IPS-15b (cell line): ENCODE measurements around the gene NXF1.
"Not testable (repeated sequence)": the region's sequence is repeated elsewhere in the genome, so short reads cannot be mapped to it uniquely, and the experiment has no call there.

Experiments
- H3K27me3 ChIP-seq: one replicate; pipeline ENCODE4 v1.6.1; 2013; ENCODE audit warnings: low read length; ENCODE audit not compliant: control insufficient read depth, insufficient read depth
- H3K36me3 ChIP-seq: one replicate; pipeline ENCODE4 v1.6.1; 2013; ENCODE audit warnings: low read length; ENCODE audit not compliant: control insufficient read depth, insufficient read depth
- H3K4me1 ChIP-seq: one replicate; pipeline ENCODE4 v1.6.1; 2013; ENCODE audit warnings: mild to moderate bottlenecking, low read length; ENCODE audit not compliant: control insufficient read depth, insufficient read depth
- H3K4me3 ChIP-seq: one replicate; pipeline ENCODE4 v1.5.1; 2013; ENCODE audit warnings: low read depth, low read length
- H3K9ac ChIP-seq: one replicate; pipeline ENCODE4 v1.6.1; 2013; ENCODE audit warnings: low read depth, mild to moderate bottlenecking, low read length
- H3K9me3 ChIP-seq: one replicate; pipeline ENCODE4 v1.6.1; 2013; ENCODE audit warnings: mild to moderate bottlenecking, low read length; ENCODE audit not compliant: control insufficient read depth, insufficient read depth

The NXF1 gene

GRCh38 chr11:62842891-62843290, 37.7 kb upstream of the NXF1 start:
- Histone ChIP-seq H3K9ac (peak overlapping the region; percentile 87), H3K4me3 (peak overlapping the region; percentile 58)
- not testable (repeated sequence) for H3K4me1 ChIP-seq, H3K9me3 ChIP-seq, H3K36me3 ChIP-seq, H3K27me3 ChIP-seq

GRCh38 chr11:62842171-62842741, 37.0 kb upstream of the NXF1 start:
- no peaks in the 10 kb centered on the region for H3K4me1 ChIP-seq

GRCh38 chr11:62841361-62842170, 36.3 kb upstream of the NXF1 start:
- Histone ChIP-seq H3K4me1 (no peaks in the 10 kb centered on the region), H3K36me3 (peaks cover 3% of the 10 kb centered on the region), H3K27me3 (no peaks in the 10 kb centered on the region), H3K9me3 (no peaks in the 10 kb centered on the region), H3K9ac (peak overlapping the region; percentile 87), H3K4me3 (peak overlapping the region; percentile 58)

More at GRCh38 chr11:62842171-62842741, 37.0 kb upstream of the NXF1 start:
- H3K4me3 ChIP-seq = peak overlapping the region; percentile 58
- peaks cover 3% of the 10 kb centered on the region for H3K36me3 ChIP-seq
- H3K9me3 ChIP-seq = no peaks in the 10 kb centered on the region
- H3K27me3 ChIP-seq = no peaks in the 10 kb centered on the region
- H3K9ac ChIP-seq = peak overlapping the region; percentile 87

- not testable (repeated sequence) for H3K9me3 ChIP-seq, H3K27me3 ChIP-seq, H3K4me1 ChIP-seq, H3K36me3 ChIP-seq
- peak overlapping the region; percentile 99 for H3K4me3 ChIP-seq
- H3K9ac ChIP-seq = peak overlapping the region; percentile 71
Observed at GRCh38 chr11:62840721-62841360, 35.6 kb upstream of the NXF1 start.

GRCh38 chr11:62839050-62839945, 34.1 kb upstream of the NXF1 start, which contains the start of gene WDR74:
TSS of gene WDR74 (minus strand) at chr11:62839590. CDS start at chr11:62839570, 20 bp downstream.
- H3K4me1 ChIP-seq = no peaks in the 10 kb centered on the region
- H3K36me3 ChIP-seq = peaks cover 19% of the 10 kb centered on the region
- peak within 1 kb of the TSS; percentile 90 for H3K9ac ChIP-seq
- H3K27me3 ChIP-seq = no peaks in the 10 kb centered on the region
- no peaks in the 10 kb centered on the region for H3K9me3 ChIP-seq
- peak within 1 kb of the TSS; percentile 99 for H3K4me3 ChIP-seq

GRCh38 chr11:62835336-62835735, 30.1 kb upstream of the NXF1 start:
- Histone ChIP-seq H3K4me1 (peaks cover 4% of the 10 kb centered on the region), H3K27me3 (no peaks in the 10 kb centered on the region), H3K4me3 (no peak overlapping the region)

GRCh38 chr11:62832336-62833234, 27.3 kb upstream of the NXF1 start, which contains the start of gene TEX54:
TSS of gene TEX54 (minus strand) at chr11:62832841.
- H3K36me3 ChIP-seq = peaks cover 23% of the 10 kb centered on the region
- peaks cover 6% of the 10 kb centered on the region for H3K4me1 ChIP-seq
- peak within 1 kb of the TSS; percentile 92 for H3K4me3 ChIP-seq
- H3K9ac ChIP-seq = peak within 1 kb of the TSS; percentile 92
- H3K27me3 ChIP-seq = no peaks in the 10 kb centered on the region
- H3K9me3 ChIP-seq = no peaks in the 10 kb centered on the region

More at GRCh38 chr11:62835336-62835735, 30.1 kb upstream of the NXF1 start:
- peaks cover 22% of the 10 kb centered on the region for H3K36me3 ChIP-seq
- H3K9ac ChIP-seq = no peak overlapping the region
- no peaks in the 10 kb centered on the region for H3K9me3 ChIP-seq

GRCh38 chr11:62831520-62832335, 26.5 kb upstream of the NXF1 start, which contains the start of gene STX5:
TSS of gene STX5 (minus strand) at chr11:62832051. CDS start at chr11:62831243, 808 bp downstream.
- Histone ChIP-seq H3K9ac (peak within 1 kb of the TSS; percentile 92), H3K4me1 (peaks cover 6% of the 10 kb centered on the region), H3K36me3 (peaks cover 27% of the 10 kb centered on the region), H3K27me3 (no peaks in the 10 kb centered on the region), H3K9me3 (no peaks in the 10 kb centered on the region), H3K4me3 (peak within 1 kb of the TSS; percentile 92)

GRCh38 chr11:62830904-62831519, 25.8 kb upstream of the NXF1 start:
- H3K27me3 ChIP-seq = no peaks in the 10 kb centered on the region
- peaks cover 6% of the 10 kb centered on the region for H3K4me1 ChIP-seq
- peak overlapping the region; percentile 87 for H3K9ac ChIP-seq
- no peaks in the 10 kb centered on the region for H3K9me3 ChIP-seq
- peak overlapping the region; percentile 92 for H3K4me3 ChIP-seq
- H3K36me3 ChIP-seq = peaks cover 24% of the 10 kb centered on the region
